Stomach (tissue), 9 donors: ENCODE data around the gene ADGRG2. TPM values are rescaled to one million over a fixed set of nuclear protein-coding genes. Genes with fewer than 3 reads are reported as not detected.

Source experiments
- DNase-seq, 2 donors: peaks; one replicate each; pipeline versions ENCODE4 v3.0.0 to v3.0.0-alpha.2; 2013 to 2019
- H3K27ac ChIP-seq, 5 donors: fragments of 200-600 bp in 4 of 5; sonication (generic) in 4 of 5; one replicate each; pipeline ENCODE4 v1.5.1; 2013 to 2019; ENCODE audit warnings: mild to moderate bottlenecking in 1 of 5, moderate library complexity in 1 of 5
- H3K27me3 ChIP-seq, 3 donors: fragments of 200-600 bp; sonication (generic); one replicate each; pipeline ENCODE4 v1.5.1; 2017 to 2019; ENCODE audit warnings: mixed run types in 1 of 3
- H3K36me3 ChIP-seq, 4 donors: fragments of 200-600 bp; sonication (generic); 1 replicate in 3 of 4; 2 replicates in 1 of 4; pipeline ENCODE4 v1.5.1; 2016 to 2019
- H3K4me1 ChIP-seq, 4 donors: fragments of 200-600 bp; sonication (generic); one replicate each; pipeline ENCODE4 v1.5.1; 2016 to 2019
- H3K4me3 ChIP-seq, 4 donors: fragments of 200-600 bp; sonication (generic) in 3 of 4; one replicate each; pipeline ENCODE4 v1.5.1; 2016 to 2019; ENCODE audit warnings: mild to moderate bottlenecking in 1 of 4
- H3K9me3 ChIP-seq, 4 donors: fragments of 200-600 bp; sonication (generic); one replicate each; pipeline ENCODE4 v1.5.1; 2016 to 2019
- EP300 ChIP-seq: sonication (generic); formaldehyde crosslinking; IDR thresholded peaks from one replicate; pipeline ENCODE4 v1.6.1; 2017; ENCODE audit warnings: antibody characterized with exemption
- POLR2A ChIP-seq, 4 donors: fragments of 450-650 bp; IDR thresholded peaks; one replicate each; pipeline ENCODE4 v1.6.1; 2016; ENCODE audit warnings: antibody characterized with exemption in 4 of 4, control low read depth in 2 of 4, mild to moderate bottlenecking in 1 of 4, moderate library complexity in 1 of 4
- POLR2AphosphoS5 ChIP-seq, 3 donors: sonication (generic); formaldehyde crosslinking; IDR thresholded peaks; one replicate each; pipeline ENCODE4 v1.6.1; 2016; ENCODE audit warnings: antibody characterized with exemption in 3 of 3
- WGBS, 5 donors: extraction: QIAGEN DNeasy Blood & Tissue Kit in 3 of 5; methylation state at CpG; one replicate each; pipeline versions ENCODE4 v1.1.5 to v1.1.7; 2013 to 2018; 5-methylcytosine and 5-hydroxymethylcytosine counted together
- intact Hi-C: fragments of 100-400 bp; cut with DNase I; formaldehyde crosslinking; loops from one replicate; pipeline ENCODE4 v1.15.1; 2023; ENCODE audit warnings: low total_unique reads
- polyA plus RNA-seq, 3 donors: library from polyadenylated mRNA; stranded (reverse); fragments of 200-250 nt; gene quantifications; one replicate each; pipeline ENCODE4 v1.2.3, GENCODE V29; 2013
- total RNA-seq, 5 donors: library from RNA; depleted of rRNA; stranded (reverse); fragments of >200 nt; gene quantifications; one replicate each; pipeline versions ENCODE4 v1.1.0 to v1.2.3, GENCODE V29; 2014 to 2016
- TF ChIP-seq, protein P1 (sequence below), 7 experiments: fragments of 450-650 bp in 4 of 7; fragments of 200-600 bp in 3 of 7; sonication (generic) in 3 of 7; IDR thresholded peaks; one replicate each; pipeline ENCODE4 v1.5.1; 2016 to 2019; ENCODE audit warnings: antibody characterized with exemption in 7 of 7, control low read depth in 2 of 7, mild to moderate bottlenecking in 1 of 7
- donor health status: healthy with polysubstance abuse.
- donor health status: Bipolar disorder and iron deficiency.
- donor health status: healthy.

Gene ADGRG2
- total and polyA plus RNA-seq, 8 donors: 0.29 to 25.0 (median 1.4) TPM

DNA sequence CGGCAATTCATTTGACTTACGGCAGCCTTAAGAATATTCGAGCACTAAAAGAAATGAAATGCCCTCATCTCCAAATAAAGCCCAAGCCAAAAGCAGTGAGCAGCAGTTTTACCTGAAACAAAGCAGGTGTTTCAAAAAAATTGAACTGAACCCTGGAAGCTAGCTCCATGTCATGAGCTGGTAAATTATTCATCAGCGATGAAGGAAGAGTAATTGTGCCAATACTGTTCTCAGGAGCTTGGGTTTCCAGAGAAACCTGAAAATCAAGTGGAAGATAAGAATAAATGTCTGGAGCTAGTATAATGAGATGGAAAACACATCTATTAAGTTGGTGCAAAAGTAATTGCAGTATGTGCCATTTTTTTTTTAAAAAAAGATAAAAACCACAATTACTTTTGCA is 114.4 kb downstream of the ADGRG2 start:
- WGBS, 5 donors: 80 to 88% (median 82%) methylated on average over 4 of the region's 4 CpGs
- DNase-seq: peak in 1 of 2 donors; percentile 16
- H3K27ac ChIP-seq: no peak overlapping the region
- no peak for TF ChIP-seq EP300
- TF ChIP-seq POLR2A (IDR thresholded peaks at IDR 0.05): no peak
- TF ChIP-seq POLR2AphosphoS5 (IDR thresholded peaks at IDR 0.05): no peak
- TF ChIP-seq, protein P1, sequence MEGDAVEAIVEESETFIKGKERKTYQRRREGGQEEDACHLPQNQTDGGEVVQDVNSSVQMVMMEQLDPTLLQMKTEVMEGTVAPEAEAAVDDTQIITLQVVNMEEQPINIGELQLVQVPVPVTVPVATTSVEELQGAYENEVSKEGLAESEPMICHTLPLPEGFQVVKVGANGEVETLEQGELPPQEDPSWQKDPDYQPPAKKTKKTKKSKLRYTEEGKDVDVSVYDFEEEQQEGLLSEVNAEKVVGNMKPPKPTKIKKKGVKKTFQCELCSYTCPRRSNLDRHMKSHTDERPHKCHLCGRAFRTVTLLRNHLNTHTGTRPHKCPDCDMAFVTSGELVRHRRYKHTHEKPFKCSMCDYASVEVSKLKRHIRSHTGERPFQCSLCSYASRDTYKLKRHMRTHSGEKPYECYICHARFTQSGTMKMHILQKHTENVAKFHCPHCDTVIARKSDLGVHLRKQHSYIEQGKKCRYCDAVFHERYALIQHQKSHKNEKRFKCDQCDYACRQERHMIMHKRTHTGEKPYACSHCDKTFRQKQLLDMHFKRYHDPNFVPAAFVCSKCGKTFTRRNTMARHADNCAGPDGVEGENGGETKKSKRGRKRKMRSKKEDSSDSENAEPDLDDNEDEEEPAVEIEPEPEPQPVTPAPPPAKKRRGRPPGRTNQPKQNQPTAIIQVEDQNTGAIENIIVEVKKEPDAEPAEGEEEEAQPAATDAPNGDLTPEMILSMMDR (IDR thresholded peaks at IDR 0.05): no peak
- H3K9me3 ChIP-seq: no peaks in the 10 kb centered on the region
- H3K4me3 ChIP-seq: no peak overlapping the region
- H3K36me3 ChIP-seq: no peaks in the 10 kb centered on the region
- no peaks in the 10 kb centered on the region for H3K4me1 ChIP-seq
- no peaks in the 10 kb centered on the region for H3K27me3 ChIP-seq
- intact Hi-C loops: no loop called here

DNA sequence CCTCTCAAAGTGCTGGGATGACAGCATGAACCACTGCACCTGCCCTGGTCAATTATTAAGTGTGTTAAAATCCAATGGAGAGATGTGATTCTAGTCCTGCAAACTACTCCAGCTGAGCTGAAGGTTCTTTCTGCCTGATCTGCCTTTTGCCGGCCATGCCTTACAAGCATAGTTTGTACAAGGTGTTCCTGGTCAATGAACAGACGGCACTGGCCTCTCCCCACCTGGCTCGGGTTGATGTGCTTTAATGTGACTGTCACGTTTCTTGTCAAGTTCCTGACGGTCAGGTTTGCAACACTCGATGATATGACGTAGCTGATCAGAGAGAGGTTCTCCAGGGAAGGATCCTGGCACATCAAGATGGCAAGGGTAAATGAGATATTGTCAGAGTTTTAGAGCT is 115.3 kb downstream of the ADGRG2 start:
- TF ChIP-seq, protein P1 (IDR thresholded peaks at IDR 0.05): no peak
- TF ChIP-seq POLR2AphosphoS5 (IDR thresholded peaks at IDR 0.05) (no peak), POLR2A (IDR thresholded peaks at IDR 0.05) (no peak), EP300 (no peak)
- Histone ChIP-seq H3K36me3 (no peaks in the 10 kb centered on the region), H3K4me3 (no peak overlapping the region), H3K4me1 (no peaks in the 10 kb centered on the region), H3K27me3 (no peaks in the 10 kb centered on the region), H3K9me3 (no peaks in the 10 kb centered on the region), H3K27ac (no peak overlapping the region)
- intact Hi-C loops: no loop called here
- no peak for DNase-seq
- WGBS, 5 donors: 64 to 88% (median 80%) methylated on average over 7 of the region's 7 CpGs

DNA sequence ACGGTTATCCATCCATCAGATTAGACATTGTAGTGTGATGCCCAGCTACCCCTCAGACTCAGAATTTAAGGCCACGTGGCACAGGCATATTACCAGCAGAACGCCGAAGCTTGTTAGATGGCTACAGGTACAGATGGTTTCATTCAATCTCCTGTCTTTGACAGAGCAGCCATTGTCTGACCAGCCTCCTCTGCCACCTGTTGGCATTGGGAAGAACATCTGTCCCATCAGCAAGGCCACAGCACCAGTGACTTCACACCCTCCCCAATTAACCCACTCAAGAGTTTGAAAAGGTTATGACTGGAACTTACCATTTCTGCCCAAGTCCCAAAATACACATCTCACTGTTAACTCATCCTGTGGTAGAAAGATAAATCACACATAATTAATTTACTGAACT is 116.4 kb downstream of the ADGRG2 start:
- Histone ChIP-seq H3K27me3 (no peaks in the 10 kb centered on the region), H3K9me3 (no peaks in the 10 kb centered on the region), H3K27ac (no peak overlapping the region), H3K4me3 (no peak overlapping the region), H3K36me3 (no peaks in the 10 kb centered on the region), H3K4me1 (no peaks in the 10 kb centered on the region)
- DNase-seq: no peak
- TF ChIP-seq, protein P1 (IDR thresholded peaks at IDR 0.05): no peak
- TF ChIP-seq POLR2AphosphoS5 (IDR thresholded peaks at IDR 0.05): no peak
- TF ChIP-seq EP300: no peak
- TF ChIP-seq POLR2A (IDR thresholded peaks at IDR 0.05): no peak
- intact Hi-C loops: no loop called here
- 64 to 93% (median 86%) methylated on average over 4 of the region's 4 CpGs for WGBS, 5 donors

DNA sequence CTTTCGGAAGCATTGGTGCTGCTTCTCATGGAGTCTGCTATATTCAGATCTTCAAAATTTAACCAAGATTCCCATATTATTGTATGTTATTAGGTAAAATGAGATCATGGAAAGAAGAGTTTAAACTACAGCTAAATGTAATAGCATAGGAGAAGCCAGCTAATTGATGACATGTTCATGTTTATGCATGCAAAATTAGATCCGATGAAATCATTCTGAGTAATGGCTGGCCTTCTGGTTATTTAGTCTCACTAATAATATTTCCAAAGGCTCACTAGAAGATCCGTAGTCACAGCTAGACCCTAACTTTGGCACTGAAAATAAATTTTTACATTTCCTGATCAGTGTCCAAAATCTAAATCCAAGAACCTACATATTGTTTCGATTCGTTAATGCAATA is 118.5 kb downstream of the ADGRG2 start:
- no peaks in the 10 kb centered on the region for H3K36me3 ChIP-seq
- 83 to 95% (median 92%) methylated on average over 5 of the region's 5 CpGs for WGBS, 5 donors
- H3K9me3 ChIP-seq: no peaks in the 10 kb centered on the region
- TF ChIP-seq, protein P1 (IDR thresholded peaks at IDR 0.05): no peak
- TF ChIP-seq EP300 (no peak), POLR2A (IDR thresholded peaks at IDR 0.05) (no peak), POLR2AphosphoS5 (IDR thresholded peaks at IDR 0.05) (no peak)
- H3K4me3 ChIP-seq: no peak overlapping the region
- H3K27ac ChIP-seq: no peak overlapping the region
- DNase-seq: no peak
- intact Hi-C loops: no loop called here
- H3K27me3 ChIP-seq: no peaks in the 10 kb centered on the region
- H3K4me1 ChIP-seq: no peaks in the 10 kb centered on the region
